Mucosa of stomach (tissue), 1 donor: ENCODE data around the gene HES4.

Experiments used
- H3K27me3 ChIP-seq: one replicate; pipeline ENCODE4 v1.7.0; 2013; ENCODE audit warnings: mild to moderate bottlenecking, low read length; ENCODE audit not compliant: control insufficient read depth, insufficient read depth
- H3K36me3 ChIP-seq: one replicate; pipeline ENCODE4 v1.7.0; 2013; ENCODE audit warnings: low read length; ENCODE audit not compliant: control insufficient read depth, insufficient read depth
- H3K4me1 ChIP-seq: one replicate; pipeline ENCODE4 v1.7.0; 2013; ENCODE audit warnings: mild to moderate bottlenecking, low read length; ENCODE audit not compliant: control insufficient read depth, insufficient read depth
- H3K4me3 ChIP-seq: one replicate; pipeline ENCODE4 v1.7.0; 2013; ENCODE audit warnings: low read length
- H3K9ac ChIP-seq: one replicate; pipeline ENCODE4 v1.7.0; 2013; ENCODE audit warnings: mild to moderate bottlenecking, low read length, moderate library complexity
- H3K9me3 ChIP-seq: one replicate; pipeline ENCODE4 v1.7.0; 2013; ENCODE audit warnings: mild to moderate bottlenecking, low read length, moderate library complexity; ENCODE audit not compliant: control insufficient read depth
- donor health status: Pancreatic carcinoma.

The HES4 gene

GRCh38 chr1:962381-963300 is 37.3 kb downstream of the HES4 start:
- no peaks in the 10 kb centered on the region for H3K36me3 ChIP-seq
- no peaks in the 10 kb centered on the region for H3K9me3 ChIP-seq
- no peak overlapping the region for H3K9ac ChIP-seq
- H3K4me3 ChIP-seq: no peak overlapping the region
- peaks cover 25% of the 10 kb centered on the region for H3K4me1 ChIP-seq
- peaks cover under 1% of the 10 kb centered on the region for H3K27me3 ChIP-seq

- no peak overlapping the region for H3K9ac ChIP-seq
- H3K36me3 ChIP-seq: peaks cover 4% of the 10 kb centered on the region
- no peaks in the 10 kb centered on the region for H3K27me3 ChIP-seq
- peaks cover 21% of the 10 kb centered on the region for H3K4me1 ChIP-seq
- H3K4me3 ChIP-seq: no peak overlapping the region
- no peaks in the 10 kb centered on the region for H3K9me3 ChIP-seq
Measured at GRCh38 chr1:961132-961669, 38.7 kb downstream of the HES4 start.

- Histone ChIP-seq H3K27me3 (no peaks in the 10 kb centered on the region), H3K9me3 (no peaks in the 10 kb centered on the region), H3K9ac (peak within 1 kb of the TSS; percentile 39), H3K4me1 (peaks cover 15% of the 10 kb centered on the region), H3K4me3 (no peak within 1 kb of the TSS), H3K36me3 (peaks cover 10% of the 10 kb centered on the region)
Measured at GRCh38 chr1:960363-961131, 39.4 kb downstream of the HES4 start, which contains the start of gene KLHL17. KLHL17 (plus strand) TSS chr1:960584; CDS start chr1:960694, 110 bp downstream.

- Histone ChIP-seq H3K36me3 (peaks cover 12% of the 10 kb centered on the region), H3K27me3 (no peaks in the 10 kb centered on the region), H3K4me1 (peaks cover 14% of the 10 kb centered on the region), H3K9me3 (no peaks in the 10 kb centered on the region), H3K9ac (peak overlapping the region; percentile 39), H3K4me3 (no peak overlapping the region)
Measured at GRCh38 chr1:959731-960362, 40.0 kb downstream of the HES4 start.

- Histone ChIP-seq H3K36me3 (peaks cover 12% of the 10 kb centered on the region), H3K4me3 (peak within 1 kb of the TSS; percentile 86), H3K4me1 (peaks cover 14% of the 10 kb centered on the region), H3K27me3 (no peaks in the 10 kb centered on the region), H3K9me3 (no peaks in the 10 kb centered on the region), H3K9ac (peak within 1 kb of the TSS; percentile 82)
Measured at GRCh38 chr1:958823-959730, 40.8 kb downstream of the HES4 start, which contains the start of gene NOC2L. NOC2L (minus strand) TSS chr1:959256; CDS start chr1:959240, 16 bp downstream.

- no peaks in the 10 kb centered on the region for H3K9me3 ChIP-seq
- peaks cover 14% of the 10 kb centered on the region for H3K4me1 ChIP-seq
- no peak overlapping the region for H3K4me3 ChIP-seq
- H3K9ac ChIP-seq: no peak overlapping the region
- H3K36me3 ChIP-seq: peaks cover 12% of the 10 kb centered on the region
- H3K27me3 ChIP-seq: no peaks in the 10 kb centered on the region
Measured at GRCh38 chr1:956636-957035, 43.3 kb downstream of the HES4 start.

- H3K9me3 ChIP-seq: no peaks in the 10 kb centered on the region
- H3K4me3 ChIP-seq: no peak overlapping the region
- no peaks in the 10 kb centered on the region for H3K27me3 ChIP-seq
- no peak overlapping the region for H3K9ac ChIP-seq
- peaks cover 12% of the 10 kb centered on the region for H3K36me3 ChIP-seq
- H3K4me1 ChIP-seq: peaks cover 10% of the 10 kb centered on the region
Measured at GRCh38 chr1:955474-955873, 44.4 kb downstream of the HES4 start.

GRCh38 chr1:954927-955326 is 45.0 kb downstream of the HES4 start:
- peaks cover 7% of the 10 kb centered on the region for H3K4me1 ChIP-seq
- no peak overlapping the region for H3K4me3 ChIP-seq
- peaks cover 15% of the 10 kb centered on the region for H3K36me3 ChIP-seq

GRCh38 chr1:953524-954320 is 46.2 kb downstream of the HES4 start:
- peaks cover 7% of the 10 kb centered on the region for H3K4me1 ChIP-seq
- H3K27me3 ChIP-seq: no peaks in the 10 kb centered on the region
- H3K36me3 ChIP-seq: peaks cover 15% of the 10 kb centered on the region
- H3K9me3 ChIP-seq: no peaks in the 10 kb centered on the region
- H3K9ac ChIP-seq: no peak overlapping the region
- no peak overlapping the region for H3K4me3 ChIP-seq

More at GRCh38 chr1:954927-955326, 45.0 kb downstream of the HES4 start:
- no peaks in the 10 kb centered on the region for H3K27me3 ChIP-seq
- no peaks in the 10 kb centered on the region for H3K9me3 ChIP-seq
- H3K9ac ChIP-seq: no peak overlapping the region

- Histone ChIP-seq H3K9ac (no peak overlapping the region), H3K27me3 (no peaks in the 10 kb centered on the region), H3K4me3 (no peak overlapping the region), H3K36me3 (peaks cover 19% of the 10 kb centered on the region), H3K4me1 (peaks cover 3% of the 10 kb centered on the region), H3K9me3 (no peaks in the 10 kb centered on the region)
Measured at GRCh38 chr1:952603-953002, 47.3 kb downstream of the HES4 start.
